GM23248 (cell line): ENCODE measurements around the gene ACKR3.

Experiments used
- EZH2 ChIP-seq: fragments of 200-600 bp; sonication (generic); IDR thresholded peaks from 2 replicates; pipeline ENCODE4 v1.6.1; 2018; ENCODE audit warnings: antibody characterized with exemption, mild to moderate bottlenecking; ENCODE audit not compliant: insufficient read depth, poor library complexity, severe bottlenecking
- EZH2phosphoT487 ChIP-seq: fragments of 200-600 bp; sonication (generic); IDR thresholded peaks from 2 replicates; pipeline ENCODE4 v1.6.1; 2018; ENCODE audit warnings: antibody characterized with exemption, moderate library complexity, mild to moderate bottlenecking, low read depth; ENCODE audit not compliant: insufficient read depth

DNA sequence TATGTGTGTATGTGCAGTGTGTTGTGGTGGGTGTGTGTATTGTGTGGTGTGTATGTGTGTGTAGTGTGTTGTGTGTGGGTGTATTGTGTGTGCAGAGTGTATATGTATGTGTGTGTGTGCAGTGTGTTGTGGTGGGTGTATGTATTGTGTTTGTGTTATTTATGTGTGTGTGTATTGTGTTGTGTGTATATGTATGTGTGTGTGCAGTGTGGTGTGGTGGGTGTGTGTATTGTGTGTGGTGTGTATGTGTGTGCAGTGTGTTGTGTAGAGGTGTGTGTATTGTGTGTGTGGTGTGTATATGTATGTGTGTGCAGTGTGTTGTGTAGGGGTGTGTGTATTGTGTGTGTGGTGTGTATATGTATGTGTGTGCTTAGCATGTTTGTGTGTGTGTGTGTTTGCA, 24.3 kb downstream of the ACKR3 start:
- TF ChIP-seq EZH2 (no peak), EZH2phosphoT487 (no peak)
